GM21423 (cell line): ENCODE data around the gene ARAP2.
A peak's percentile ranks its signal among the peaks of the same experiment; 100 is the strongest.

Experiments used
- ATAC-seq: cut with Tn5 transposase; IDR thresholded peaks from one replicate; pipeline ENCODE4 v1.9.1; 2021; ENCODE audit warnings: mild to moderate bottlenecking, moderate library complexity; ENCODE audit not compliant: unreplicated experiment

The ARAP2 gene, protein sequence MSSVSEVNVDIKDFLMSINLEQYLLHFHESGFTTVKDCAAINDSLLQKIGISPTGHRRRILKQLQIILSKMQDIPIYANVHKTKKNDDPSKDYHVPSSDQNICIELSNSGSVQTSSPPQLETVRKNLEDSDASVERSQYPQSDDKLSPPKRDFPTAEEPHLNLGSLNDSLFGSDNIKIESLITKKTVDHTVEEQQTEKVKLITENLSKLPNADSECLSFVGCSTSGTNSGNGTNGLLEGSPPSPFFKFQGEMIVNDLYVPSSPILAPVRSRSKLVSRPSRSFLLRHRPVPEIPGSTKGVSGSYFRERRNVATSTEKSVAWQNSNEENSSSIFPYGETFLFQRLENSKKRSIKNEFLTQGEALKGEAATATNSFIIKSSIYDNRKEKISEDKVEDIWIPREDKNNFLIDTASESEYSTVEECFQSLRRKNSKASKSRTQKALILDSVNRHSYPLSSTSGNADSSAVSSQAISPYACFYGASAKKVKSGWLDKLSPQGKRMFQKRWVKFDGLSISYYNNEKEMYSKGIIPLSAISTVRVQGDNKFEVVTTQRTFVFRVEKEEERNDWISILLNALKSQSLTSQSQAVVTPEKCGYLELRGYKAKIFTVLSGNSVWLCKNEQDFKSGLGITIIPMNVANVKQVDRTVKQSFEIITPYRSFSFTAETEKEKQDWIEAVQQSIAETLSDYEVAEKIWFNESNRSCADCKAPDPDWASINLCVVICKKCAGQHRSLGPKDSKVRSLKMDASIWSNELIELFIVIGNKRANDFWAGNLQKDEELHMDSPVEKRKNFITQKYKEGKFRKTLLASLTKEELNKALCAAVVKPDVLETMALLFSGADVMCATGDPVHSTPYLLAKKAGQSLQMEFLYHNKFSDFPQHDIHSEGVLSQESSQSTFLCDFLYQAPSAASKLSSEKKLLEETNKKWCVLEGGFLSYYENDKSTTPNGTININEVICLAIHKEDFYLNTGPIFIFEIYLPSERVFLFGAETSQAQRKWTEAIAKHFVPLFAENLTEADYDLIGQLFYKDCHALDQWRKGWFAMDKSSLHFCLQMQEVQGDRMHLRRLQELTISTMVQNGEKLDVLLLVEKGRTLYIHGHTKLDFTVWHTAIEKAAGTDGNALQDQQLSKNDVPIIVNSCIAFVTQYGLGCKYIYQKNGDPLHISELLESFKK (N-terminal part only)

DNA sequence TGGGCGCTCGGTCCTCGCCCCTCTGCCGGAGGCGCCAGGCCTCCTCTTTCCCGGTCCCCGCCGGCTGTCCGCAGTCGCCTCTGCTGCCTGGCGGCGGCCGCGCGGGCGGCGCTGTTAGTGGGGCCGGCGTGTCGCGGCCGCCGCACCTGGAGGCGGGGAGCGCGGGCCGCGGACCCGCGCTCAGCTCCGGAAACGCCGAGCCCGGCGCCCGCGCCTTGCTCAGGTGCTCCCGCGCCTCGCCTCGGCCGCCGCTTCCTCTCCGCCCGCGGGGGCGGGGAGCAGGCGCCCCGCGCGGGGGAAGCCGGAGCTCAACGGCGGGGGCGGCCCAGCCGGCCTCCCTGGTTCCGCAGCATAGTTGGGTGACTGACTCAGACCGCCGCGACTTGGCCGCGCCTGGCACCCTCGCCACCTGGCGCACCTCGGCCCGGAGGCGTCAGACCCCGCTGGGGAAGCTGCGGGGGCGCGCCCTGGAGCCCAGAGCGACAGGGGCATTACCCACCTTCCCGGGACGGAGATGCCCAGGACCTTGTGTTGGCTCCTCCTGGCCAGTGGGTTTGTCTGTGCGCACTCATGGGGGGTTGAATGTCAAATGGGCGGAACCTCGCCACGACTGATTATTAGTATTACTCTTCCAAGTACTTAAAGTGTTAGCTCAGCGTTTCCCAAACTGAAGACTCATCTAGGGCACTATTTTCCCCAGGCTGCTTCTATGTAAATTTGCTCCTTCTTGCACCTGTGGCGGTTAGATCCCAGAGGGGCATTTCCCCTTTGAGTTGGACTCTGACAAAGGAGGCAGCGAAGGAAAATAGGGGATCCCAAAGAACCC is at the start of gene ARAP2:
Gene ARAP2 (minus strand): TSS at position 258 of the 826 bp plus-strand sequence. CDS start 15,028 bp downstream, outside the sequence.
- peak; percentile 64 for ATAC-seq

GRCh38 chr4:36292556-36293188 is 48.4 kb upstream of the ARAP2 start:
- no peak for ATAC-seq

DNA sequence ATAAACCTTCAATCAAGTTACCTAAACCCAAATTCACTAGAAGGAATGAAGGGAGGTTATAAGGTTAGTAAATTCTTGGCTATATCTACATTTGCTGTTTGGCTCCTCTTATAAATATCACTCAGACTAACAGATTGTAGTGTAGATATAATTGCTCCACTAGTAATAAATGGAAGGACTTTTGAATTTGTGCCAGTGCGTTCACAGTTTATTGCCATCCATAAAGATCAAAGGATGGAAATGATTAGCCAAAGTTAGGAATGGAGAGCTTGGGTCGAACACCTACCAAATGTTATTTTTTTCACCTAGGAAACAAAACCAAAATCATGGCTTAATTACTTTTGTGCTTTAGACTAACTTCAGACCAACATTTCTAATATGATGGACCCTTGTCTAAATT is 46.3 kb upstream of the ARAP2 start:
- no peak for ATAC-seq

- ATAC-seq: no peak
These were observed 44.6 kb upstream of the ARAP2 start for GRCh38 chr4:36288731-36289426.

DNA sequence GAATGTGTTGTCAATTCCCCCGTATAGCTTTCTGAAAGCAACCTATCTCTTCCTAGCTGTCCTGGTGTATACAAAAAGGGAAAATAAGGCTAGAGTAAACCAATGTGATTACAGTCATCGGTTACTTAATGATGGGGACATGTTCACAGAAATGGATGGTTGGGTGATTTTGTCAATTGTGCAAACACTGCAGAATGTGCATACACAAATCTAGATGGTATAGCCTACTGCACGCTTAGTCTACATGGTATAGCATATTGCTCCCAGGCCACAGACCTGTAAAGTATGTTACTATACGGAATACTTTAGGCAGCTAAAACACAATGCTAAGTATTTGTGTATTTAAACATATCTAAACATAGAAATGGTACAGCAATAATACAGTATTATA is 42.2 kb upstream of the ARAP2 start:
- no peak for ATAC-seq

DNA sequence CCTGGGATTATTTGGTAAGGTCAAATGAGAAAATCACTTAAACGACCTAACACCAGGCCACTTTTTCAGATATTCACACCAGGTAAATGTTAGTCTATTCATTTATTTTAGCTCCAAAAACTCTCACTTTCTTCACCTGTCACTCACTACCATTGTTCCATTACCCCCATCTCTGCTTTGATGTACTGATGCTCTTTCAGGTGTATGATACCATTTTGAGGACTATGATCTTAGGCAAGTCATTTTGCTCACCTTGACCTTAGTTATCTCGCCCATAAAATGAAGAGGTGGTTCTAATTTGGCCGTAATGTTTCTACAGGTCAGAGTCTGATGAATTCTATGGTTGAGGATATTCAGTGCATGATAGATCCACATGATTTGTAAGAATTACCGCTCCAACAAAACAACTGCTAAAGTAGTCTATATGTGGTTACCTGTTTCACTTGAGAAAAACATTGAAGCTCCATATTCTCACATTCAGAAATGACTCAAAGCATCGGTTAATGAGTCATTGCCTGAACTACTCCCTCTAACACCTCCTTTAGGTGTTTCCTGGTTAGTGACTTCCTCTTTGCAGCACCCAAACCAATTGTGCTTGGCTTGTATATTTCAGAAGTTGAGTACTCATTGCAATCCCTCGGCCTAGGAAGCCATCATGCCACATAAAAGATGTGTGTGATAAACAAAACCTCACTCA is 41.6 kb upstream of the ARAP2 start:
- peak; percentile 98 for ATAC-seq

DNA sequence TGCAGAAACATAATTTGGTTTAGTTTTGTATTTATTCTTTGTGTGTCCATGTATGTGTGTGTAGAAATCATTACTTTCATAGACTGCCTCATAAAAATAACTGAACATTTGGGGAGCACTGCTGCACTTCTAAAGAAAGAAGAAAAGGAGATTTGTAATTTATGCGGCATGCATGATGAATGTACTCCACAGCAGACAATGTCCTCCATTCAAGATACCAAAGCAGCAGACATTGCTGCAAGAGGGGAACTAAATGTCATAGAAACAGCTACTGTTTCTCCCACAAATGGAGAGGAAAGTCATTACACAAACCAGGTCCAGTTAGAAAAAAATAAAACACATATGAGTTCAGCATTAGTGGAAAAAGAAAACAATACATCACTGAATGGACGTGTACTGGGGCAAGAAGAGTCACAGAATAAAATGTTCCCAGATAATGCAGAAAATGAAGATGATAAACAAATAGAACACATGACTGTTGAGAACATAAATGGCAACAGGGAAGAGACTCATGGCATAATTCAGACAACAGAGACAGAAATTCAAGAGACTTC is 39.7 kb upstream of the ARAP2 start:
- no peak for ATAC-seq

GRCh38 chr4:36282503-36283030 is 38.3 kb upstream of the ARAP2 start:
- ATAC-seq: no peak

DNA sequence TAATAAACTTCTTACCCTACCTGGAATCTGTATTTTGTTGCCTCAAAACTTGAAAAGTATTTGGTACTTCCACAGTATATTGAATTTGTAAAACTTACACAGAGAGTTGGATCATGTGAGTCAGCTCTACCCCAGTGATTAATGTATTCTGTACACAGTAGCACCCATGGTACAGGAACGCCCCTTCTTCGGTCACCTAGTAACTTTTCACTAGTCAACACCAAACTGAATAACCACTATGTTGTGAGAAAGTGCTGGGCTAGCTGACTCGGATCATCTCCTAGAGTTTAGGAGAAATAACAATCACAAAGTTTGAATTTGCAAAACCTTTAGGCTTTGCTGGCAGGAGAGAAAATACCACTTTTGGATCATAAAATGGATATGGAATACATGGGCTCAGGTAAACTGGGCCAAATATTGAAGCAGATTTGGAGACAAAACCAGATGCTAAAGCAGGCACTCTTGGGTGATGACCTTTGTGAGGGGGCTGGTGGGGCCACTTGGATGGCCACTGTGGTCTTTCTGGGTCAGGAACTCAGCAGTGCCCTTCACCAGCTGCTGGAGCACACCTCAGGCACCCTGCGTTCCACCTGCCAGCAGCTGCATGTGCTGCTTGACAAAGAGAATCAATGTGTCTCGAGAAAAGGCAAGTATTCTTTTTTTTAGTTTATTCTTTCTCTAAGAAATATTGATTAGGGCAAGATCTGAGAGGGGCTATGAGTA is 37.2 kb upstream of the ARAP2 start, which contains the start of gene DTHD1:
Gene DTHD1 (plus strand): TSS at position 233 of the 723 bp plus-strand sequence. CDS start 143 bp downstream, at position 376.
- ATAC-seq: no peak

DNA sequence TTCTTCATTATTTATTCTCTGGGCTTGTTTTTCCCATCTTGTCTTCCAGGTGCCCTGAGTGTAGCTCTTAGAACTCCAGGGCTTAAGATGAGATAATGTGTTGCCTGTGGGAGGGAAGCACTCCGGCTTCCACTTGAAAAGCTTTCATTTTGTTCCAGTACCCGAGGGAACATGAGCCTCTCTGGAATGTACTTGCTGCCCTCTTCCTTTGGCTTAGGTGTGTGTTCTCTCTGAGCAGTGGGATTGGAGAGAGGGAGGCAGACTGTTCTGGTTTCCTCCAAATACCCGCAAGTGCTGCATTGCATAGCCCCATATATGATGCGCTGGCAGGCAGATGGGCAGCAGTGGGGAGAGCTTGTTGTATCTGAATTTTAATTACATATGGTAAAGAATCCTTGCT is 36.2 kb upstream of the ARAP2 start:
- no peak for ATAC-seq

DNA sequence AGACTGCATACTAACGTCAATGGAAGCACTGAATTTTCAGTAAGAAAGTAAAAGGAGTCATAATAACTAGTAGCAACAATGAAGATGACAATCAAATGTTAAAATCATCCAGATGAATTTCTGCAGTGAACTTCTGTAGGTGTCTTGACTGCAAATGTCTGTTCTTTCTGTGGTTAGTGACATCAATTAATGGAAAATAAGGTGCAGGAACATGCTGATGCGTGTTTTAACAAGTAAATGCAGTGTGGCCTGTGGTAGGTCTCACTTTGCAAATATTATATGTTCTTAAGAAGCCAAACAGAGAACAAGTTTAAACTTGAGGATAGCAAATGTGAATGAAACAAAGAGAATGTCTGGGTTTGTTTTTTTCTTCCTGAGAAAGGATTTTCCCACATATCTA is 34.5 kb upstream of the ARAP2 start:
- ATAC-seq: no peak

DNA sequence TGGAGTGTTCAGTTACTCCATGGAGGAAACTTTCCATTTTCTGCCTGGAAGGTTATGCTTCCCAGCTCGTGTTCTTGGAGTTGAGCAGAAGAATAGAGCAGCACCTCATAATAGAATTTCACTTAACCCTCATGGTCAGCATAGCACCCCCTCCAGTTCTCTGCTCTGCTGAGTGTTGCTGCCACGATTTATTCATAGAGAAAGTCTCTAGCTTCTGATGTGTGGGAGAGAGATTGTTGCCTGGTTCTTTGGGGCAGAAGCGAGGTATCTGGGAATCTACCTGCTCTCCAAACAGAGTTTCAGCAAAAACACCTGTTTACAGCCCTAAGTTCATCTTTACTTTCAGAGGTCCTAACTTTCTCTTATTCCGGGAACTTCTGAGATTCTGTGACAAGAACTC is 33.2 kb upstream of the ARAP2 start:
- no peak for ATAC-seq

- ATAC-seq: no peak
These were observed 29.8 kb upstream of the ARAP2 start for GRCh38 chr4:36274158-36274557.

GRCh38 chr4:36273276-36273675 is 29.0 kb upstream of the ARAP2 start:
- ATAC-seq: no peak

- no peak for ATAC-seq
These were observed 25.3 kb upstream of the ARAP2 start for GRCh38 chr4:36269533-36270173.

GRCh38 chr4:36269101-36269500 is 24.8 kb upstream of the ARAP2 start:
- ATAC-seq: no peak
